Lower lobe of right lung (tissue), 2 donors: ENCODE results near the gene ZNF396. TPM values are rescaled to one million over a fixed set of nuclear protein-coding genes. Genes with fewer than 3 reads are reported as not detected.

ENCODE experiments used
- ATAC-seq, 2 donors: fragments of 200-7000 bp; cut with Tn5 transposase; one replicate each; pipeline ENCODE4 v1.9.1; 2020 to 2022; ENCODE audit warnings: mild to moderate bottlenecking in 2 of 2, moderate library complexity in 2 of 2
- DNase-seq: peaks from one replicate; pipeline ENCODE4 v3.0.0-alpha.2; 2020
- H3K27ac ChIP-seq: fragments of 200-600 bp; one replicate; pipeline ENCODE4 v1.8.0; 2022
- H3K27me3 ChIP-seq: fragments of 200-600 bp; one replicate; pipeline ENCODE4 v1.8.0; 2022; ENCODE audit warnings: low read depth
- H3K36me3 ChIP-seq: fragments of 200-600 bp; one replicate; pipeline ENCODE4 v1.8.0; 2022; ENCODE audit warnings: mild to moderate bottlenecking
- H3K4me1 ChIP-seq: fragments of 200-600 bp; one replicate; pipeline ENCODE4 v1.8.0; 2022
- H3K4me3 ChIP-seq: fragments of 200-600 bp; one replicate; pipeline ENCODE4 v1.8.0; 2022; ENCODE audit warnings: mild to moderate bottlenecking
- H3K9me3 ChIP-seq: fragments of 200-600 bp; one replicate; pipeline ENCODE4 v1.8.0; 2022
- CTCF ChIP-seq: fragments of 200-600 bp; IDR thresholded peaks from one replicate; pipeline ENCODE4 v1.8.0; 2022; ENCODE audit warnings: antibody characterized with exemption, mild to moderate bottlenecking
- intact Hi-C: fragments of 100-400 bp; cut with DNase I; formaldehyde crosslinking; loops from one replicate; pipeline ENCODE4 v1.11.0; 2022
- total RNA-seq: library from RNA; stranded (reverse); fragmentation: NEBNext Ultra II Directional; extraction: Animal tissue kit (Norgen Biotek cat#: 25700); gene quantifications from one replicate; pipeline ENCODE4 v1.2.1, GENCODE V29; 2021
- donor health status: DM: no; HTN: yes; CAD: no; lungs with severe emphysema.

The ZNF396 gene
- total RNA-seq, 1 donor from 2014 or later = 4.4 TPM

- TF ChIP-seq CTCF = no peak
- H3K27ac ChIP-seq = no peak overlapping the region
- intact Hi-C loops = no loop called here
These were observed 16.6 kb upstream of the ZNF396 start for GRCh38 chr18:35393716-35394115.

DNA sequence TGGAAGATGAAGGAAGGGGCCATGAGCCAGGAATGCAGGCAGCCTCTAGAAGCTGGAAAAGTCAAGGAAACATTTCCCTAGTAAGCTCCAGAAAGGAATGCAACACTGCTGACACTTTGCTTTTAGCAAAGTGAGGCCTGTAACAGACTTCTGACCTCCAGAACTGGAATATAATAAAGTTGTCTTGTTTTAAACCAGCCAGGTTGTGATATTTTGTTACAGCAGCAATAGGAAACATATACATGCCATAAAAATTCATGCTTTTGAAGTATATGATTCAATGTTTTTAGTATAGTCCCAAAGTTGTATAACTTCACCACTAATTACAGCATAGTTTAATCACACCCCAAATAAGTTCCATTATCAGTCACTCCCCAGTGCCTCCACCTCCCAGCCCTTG lies 15.2 kb upstream of the ZNF396 start:
- ATAC-seq = no peak
- Histone ChIP-seq H3K27me3 (no peaks in the 10 kb centered on the region), H3K36me3 (no peaks in the 10 kb centered on the region), H3K4me1 (no peaks in the 10 kb centered on the region), H3K27ac (no peak overlapping the region), H3K9me3 (no peaks in the 10 kb centered on the region), H3K4me3 (no peak overlapping the region)
- DNase-seq = no peak
- intact Hi-C loops = no loop called here
- TF ChIP-seq CTCF = no peak

More at GRCh38 chr18:35393716-35394115, 16.6 kb upstream of the ZNF396 start:
- H3K36me3 ChIP-seq = no peaks in the 10 kb centered on the region
- no peaks in the 10 kb centered on the region for H3K4me1 ChIP-seq
- ATAC-seq (no peak), DNase-seq (no peak)
- no peak overlapping the region for H3K4me3 ChIP-seq
- H3K9me3 ChIP-seq = no peaks in the 10 kb centered on the region
- no peaks in the 10 kb centered on the region for H3K27me3 ChIP-seq

DNA sequence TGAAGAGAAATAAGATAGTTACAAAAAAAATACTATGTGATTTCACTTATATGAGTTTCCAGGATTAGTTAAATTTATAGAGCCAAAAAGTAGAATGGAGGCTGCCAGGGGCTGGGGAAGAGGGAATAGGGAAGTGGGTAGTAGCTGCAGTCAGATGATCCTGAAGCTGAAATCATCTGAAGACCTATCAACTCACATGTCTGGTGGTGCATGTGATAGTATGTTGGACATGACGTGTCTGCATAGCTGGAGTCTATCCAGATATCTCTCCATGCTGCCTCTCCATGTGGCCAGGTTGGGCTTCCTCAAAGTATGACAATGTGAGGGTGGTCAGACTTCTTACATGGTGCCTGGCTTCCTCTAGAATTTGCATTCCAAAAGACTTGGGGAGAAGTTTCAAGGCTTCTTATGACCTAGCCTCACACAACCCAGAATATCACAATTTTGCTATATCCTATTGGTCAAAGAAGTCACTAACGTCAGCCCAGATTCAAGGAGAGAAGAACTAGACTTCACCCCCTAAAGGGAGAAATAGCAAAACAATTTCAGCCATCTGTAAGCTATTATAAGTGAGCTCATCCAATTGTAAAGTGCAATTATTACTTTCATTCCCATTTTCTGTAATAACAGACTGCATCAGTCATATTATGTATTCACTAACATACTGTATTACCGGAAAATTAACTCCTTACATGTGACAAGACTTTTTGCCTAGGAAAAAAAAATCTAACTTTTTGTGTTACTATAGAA lies 14.0 kb upstream of the ZNF396 start:
- H3K4me1 ChIP-seq = peaks cover 7% of the 10 kb centered on the region
- TF ChIP-seq CTCF = no peak
- intact Hi-C loops = no loop called here
- no peaks in the 10 kb centered on the region for H3K9me3 ChIP-seq
- ATAC-seq (peak in 1 of 2 donors; percentile 36), DNase-seq (no peak)
- no peak overlapping the region for H3K27ac ChIP-seq
- no peaks in the 10 kb centered on the region for H3K36me3 ChIP-seq
- no peak overlapping the region for H3K4me3 ChIP-seq
- H3K27me3 ChIP-seq = no peaks in the 10 kb centered on the region

GRCh38 chr18:35389095-35389618 lies 12.0 kb upstream of the ZNF396 start:
- peak; percentile 29 to 69 for ATAC-seq
- Histone ChIP-seq H3K27me3 (peaks cover 5% of the 10 kb centered on the region), H3K27ac (peak overlapping the region; percentile 57), H3K4me1 (peaks cover 7% of the 10 kb centered on the region), H3K4me3 (no peak overlapping the region), H3K9me3 (no peaks in the 10 kb centered on the region), H3K36me3 (no peaks in the 10 kb centered on the region)
- no peak for TF ChIP-seq CTCF
- intact Hi-C loops = no loop called here
- no peak for DNase-seq

DNA sequence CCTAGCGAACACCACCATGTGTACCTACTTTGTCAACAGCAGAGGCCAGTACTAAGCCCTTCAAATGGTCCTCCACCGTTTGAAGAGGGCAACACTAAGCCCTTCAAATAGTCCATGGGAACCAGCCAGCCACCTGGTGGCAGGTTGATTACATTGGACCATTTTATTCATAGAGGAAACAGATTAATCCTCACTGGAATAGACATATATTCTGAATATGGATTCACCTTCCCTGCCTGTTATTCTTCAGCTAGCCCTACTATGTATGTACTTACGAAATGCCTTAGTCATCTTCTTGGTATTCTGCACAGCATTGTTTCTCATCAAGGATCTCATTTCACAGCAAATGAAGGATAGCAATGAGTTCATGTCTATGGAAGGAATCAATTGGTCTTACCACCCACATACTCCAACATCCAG lies 10.0 kb upstream of the ZNF396 start:
- intact Hi-C loops = no loop called here
- peaks cover 7% of the 10 kb centered on the region for H3K4me1 ChIP-seq
- ATAC-seq (peak; percentile 75 to 79), DNase-seq (no peak)
- H3K36me3 ChIP-seq = no peaks in the 10 kb centered on the region
- no peak overlapping the region for H3K4me3 ChIP-seq
- H3K27me3 ChIP-seq = peaks cover 5% of the 10 kb centered on the region
- no peak overlapping the region for H3K27ac ChIP-seq
- no peak for TF ChIP-seq CTCF
- no peaks in the 10 kb centered on the region for H3K9me3 ChIP-seq
